C4-2B (cell line): Measurements from ENCODE around the gene TNFRSF8.

Experiments used
- CTCF ChIP-seq: fragments of 450-650 bp; conservative IDR thresholded peaks from 2 replicates; pipeline ENCODE4 v1.5.1; 2017; ENCODE audit warnings: mild to moderate bottlenecking
- ZFX ChIP-seq: fragments of 450-650 bp; IDR thresholded peaks from 2 replicates; pipeline ENCODE4 v1.6.1; 2017

DNA sequence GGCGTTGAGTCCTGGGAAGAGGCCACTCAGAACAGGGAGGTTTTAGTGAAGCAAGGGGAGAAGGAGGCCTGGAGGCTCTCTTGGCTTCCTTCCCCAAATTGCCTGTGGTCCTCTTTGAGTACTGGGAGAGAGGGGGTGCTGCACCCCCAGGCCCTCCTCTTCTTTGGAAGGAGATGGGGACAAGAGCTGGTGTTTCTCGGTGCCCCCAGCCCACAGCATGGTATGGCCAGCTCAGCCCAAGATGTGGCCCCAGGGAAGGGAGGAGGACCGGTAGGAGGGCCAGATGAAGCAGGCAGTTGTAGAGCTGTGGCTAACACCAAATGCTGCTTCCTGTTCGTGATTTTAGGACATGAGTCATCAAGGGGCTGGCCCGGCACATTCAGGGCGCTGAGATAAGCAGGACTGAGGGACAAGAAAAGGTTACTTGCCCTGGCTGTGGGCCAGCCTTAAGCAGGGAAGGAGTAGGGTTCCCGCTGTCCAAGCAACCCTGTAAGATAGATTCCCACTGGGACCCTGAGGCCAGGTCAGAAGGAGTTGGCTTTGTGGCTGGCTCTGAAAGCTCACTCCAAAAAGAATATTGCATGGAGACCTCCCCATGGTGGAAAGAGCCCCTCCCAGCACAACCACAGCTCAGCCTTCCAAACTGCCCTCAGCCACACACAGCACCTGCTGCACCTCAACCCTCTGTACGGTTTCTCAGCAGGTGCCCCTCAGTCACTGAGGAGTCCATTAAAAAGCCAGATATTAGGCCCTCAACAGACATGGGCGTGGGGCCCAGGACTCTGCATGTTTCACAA lies 98.8 kb downstream of the TNFRSF8 start:
- TF ChIP-seq CTCF (no peak), ZFX (no peak)
